Fibroblast of peridontal ligament (primary cell): ENCODE data around the gene IGSF3.
"Not testable (repeated sequence)": the region's sequence is repeated elsewhere in the genome, so short reads cannot be mapped to it uniquely, and the experiment has no call there.

ENCODE experiments used
- DNase-seq: peaks from one replicate; pipeline ENCODE4 v3.0.0-alpha.2; 2010; ENCODE audit errors: extremely low read depth

Gene IGSF3

DNA sequence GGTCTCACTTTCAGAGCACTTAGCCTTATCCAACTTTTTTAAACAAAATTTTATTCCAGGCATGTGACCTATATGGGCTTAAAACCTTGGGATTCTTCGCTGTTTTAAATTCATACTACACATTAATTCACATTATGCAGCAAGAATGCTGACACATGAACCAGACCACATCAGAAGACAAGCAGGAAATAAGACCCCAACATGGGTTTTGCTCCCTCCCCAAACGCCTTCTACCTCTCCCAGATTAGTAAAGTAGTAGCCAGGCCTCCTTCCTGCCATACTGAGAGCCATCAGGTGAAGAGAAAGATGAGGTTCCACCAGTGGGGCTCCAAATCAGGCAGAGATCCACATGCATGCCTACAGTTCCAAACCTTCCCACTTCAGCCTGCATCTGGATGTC, 3.7 kb downstream of the IGSF3 start:
- no peak for DNase-seq

DNA sequence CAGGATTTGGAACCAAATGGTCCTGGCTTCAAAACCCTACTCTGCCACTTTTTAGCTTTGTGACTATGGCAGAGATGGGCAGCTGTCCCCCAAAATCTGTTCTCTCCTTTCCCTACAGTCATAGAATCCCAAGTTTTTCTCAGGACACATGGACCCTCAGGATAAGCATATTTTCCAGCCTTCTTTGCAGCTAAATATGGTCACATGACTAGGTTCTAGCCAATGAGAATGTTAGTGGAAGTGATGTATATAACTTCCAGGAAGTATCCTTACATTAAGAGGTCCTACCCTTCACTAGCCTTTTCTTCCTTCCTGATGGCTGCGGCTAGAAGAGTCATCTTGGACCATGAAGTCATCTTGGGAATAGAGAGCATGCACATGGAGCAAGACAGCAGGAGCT, 5.9 kb downstream of the IGSF3 start:
- DNase-seq = no peak

GRCh38 chr1:116658645-116659044, 8.9 kb downstream of the IGSF3 start:
- not testable (repeated sequence) for DNase-seq

GRCh38 chr1:116657836-116658235, 9.7 kb downstream of the IGSF3 start:
- not testable (repeated sequence) for DNase-seq

DNA sequence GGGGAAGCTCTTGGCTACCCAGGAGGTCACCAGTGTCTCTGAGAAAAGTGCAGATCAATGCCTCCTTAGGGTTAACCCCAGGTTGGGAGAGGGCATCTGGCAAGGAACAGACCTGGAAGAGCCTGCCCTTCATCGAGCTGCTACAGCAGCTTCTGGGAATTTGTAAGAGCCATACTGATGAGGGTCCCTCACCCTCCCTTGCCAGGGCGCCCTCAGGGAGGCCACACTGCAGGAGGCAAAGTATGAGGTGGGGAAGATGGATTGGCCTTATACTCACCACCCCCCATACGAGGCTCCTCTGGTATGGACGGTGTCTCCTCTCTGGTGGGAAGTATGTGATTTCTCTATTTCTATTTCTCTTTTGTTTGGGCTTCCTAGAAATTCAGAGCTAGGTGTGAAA, 13.2 kb downstream of the IGSF3 start:
- no peak for DNase-seq

- not testable (repeated sequence) for DNase-seq
Measured at GRCh38 chr1:116652598-116652997, 14.9 kb downstream of the IGSF3 start.

DNA sequence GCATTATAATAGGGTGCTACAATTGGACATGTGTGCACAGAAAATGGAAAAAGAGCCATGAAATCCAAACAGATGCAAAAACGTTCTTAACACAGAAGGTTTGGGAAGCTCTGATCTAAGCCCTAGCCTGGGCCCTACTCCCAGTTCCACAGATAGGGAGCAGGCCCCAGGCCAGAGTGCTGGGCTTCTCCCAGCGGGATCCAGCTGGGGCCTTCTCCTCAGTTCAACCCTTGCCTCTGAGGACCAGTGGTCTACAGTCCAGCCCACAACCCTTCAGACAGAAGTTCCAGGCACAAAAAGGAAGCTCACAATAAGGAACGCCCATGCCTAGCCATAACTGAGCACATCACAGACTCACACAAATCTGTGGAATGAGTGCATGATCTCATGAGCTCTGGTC, 16.8 kb downstream of the IGSF3 start:
- DNase-seq = not testable (repeated sequence)

GRCh38 chr1:116649041-116649440, 18.5 kb downstream of the IGSF3 start:
- DNase-seq = not testable (repeated sequence)

DNA sequence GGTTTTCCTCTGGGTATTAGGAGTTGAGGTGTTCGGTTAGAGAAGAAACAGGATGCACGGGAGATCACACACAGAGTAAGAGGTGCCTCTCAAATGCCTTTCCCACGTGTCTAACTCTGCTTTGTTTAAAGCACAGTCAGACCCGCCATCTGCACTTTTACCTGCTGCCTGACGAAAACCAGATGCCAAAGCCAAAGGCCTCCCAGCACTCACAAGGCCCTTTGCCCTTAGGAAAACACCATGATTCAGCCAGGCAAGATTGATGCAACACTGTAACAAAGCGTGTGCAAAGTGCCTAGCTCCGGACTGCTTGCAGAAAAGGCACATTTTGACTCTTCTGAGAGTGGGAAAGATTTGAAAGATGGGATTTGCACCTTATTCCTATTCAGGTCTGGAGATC, 19.2 kb downstream of the IGSF3 start:
- not testable (repeated sequence) for DNase-seq

GRCh38 chr1:116647186-116647585, 20.3 kb downstream of the IGSF3 start:
- not testable (repeated sequence) for DNase-seq

- DNase-seq = not testable (repeated sequence)
Measured at GRCh38 chr1:116646673-116647170, 20.8 kb downstream of the IGSF3 start.

DNA sequence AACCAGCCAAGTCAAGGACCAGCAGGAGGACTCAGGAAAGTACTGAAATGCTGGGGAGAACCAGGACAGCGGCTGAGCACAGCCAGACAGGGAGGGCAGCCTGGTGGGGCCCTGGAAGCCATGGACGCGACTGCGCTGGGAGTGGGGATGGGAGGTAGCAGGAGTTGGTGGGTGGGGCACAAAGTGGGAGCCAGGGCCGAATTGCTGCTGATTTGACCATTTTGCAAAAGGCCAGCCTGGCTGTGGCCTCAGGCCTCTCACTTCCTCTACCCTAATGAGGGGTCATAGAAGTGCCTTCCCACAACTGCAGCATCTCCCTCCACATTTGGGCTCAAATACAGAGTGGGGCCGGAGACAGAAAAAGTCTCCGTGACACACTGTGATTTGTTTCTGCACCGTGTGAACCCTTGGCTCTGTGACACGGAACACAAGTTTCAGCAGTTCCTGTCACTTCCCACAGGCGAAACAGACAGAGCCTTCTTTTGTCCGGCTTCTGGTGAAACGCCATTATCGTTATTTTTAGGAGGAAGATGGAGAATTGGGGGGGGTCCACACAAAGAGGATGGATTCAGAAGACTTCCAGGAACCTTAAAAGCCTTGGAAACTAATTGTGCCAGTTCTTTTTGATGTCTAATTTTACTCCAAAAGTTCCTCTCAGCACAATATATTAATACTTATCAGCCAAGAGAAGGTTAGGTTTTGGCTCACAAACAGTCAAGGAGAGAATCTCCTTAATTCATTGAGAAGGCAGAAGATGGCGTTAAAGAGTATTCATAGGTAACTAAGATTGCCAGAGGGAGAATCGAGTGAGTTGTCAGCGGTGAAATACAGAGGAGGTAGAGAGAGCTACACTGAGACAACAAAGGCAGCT, 21.5 kb downstream of the IGSF3 start:
- DNase-seq = not testable (repeated sequence)

DNA sequence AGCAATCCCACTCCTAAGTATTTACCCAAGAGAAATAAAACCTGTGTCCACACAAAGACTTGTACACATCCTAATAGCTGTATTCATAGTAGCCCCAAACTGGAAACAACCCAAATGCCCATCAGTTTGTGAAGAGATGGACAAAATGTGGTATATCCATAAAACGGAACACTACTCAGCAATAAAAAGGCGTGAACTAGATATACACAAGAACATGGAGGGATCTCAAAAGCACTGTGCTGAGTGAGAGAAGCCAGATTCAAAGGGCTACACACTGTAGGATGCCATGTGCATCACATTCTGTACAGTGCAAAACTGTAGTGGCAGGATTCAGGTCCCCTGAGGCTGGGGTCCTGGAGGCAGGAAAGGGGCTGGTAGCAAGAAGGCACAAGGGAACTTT, 22.5 kb downstream of the IGSF3 start:
- DNase-seq = not testable (repeated sequence)

- not testable (repeated sequence) for DNase-seq
Measured at GRCh38 chr1:116644096-116644495, 23.4 kb downstream of the IGSF3 start.

DNA sequence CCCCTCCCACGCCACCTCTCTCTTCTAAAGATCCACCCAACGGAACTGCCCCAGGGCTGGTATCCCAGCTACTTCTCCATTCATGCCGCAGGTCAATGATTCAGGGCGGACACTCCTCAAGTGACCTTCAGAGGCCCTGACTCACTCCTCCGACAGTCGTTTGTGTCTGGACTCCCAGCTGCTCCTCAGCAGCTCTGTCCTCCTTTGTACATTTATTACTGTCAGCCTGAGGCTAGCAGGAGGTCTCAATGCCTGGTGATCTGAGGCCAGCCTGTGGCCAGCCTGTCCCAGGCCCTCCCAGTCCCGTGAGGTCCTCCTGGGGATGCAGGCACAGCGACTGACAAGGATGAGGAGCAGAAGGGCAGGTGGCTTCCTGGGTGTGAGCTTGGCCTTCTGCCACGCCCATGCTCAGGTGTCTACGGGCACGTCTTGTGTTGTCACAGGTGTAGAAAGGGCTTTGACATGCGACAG, 24.2 kb downstream of the IGSF3 start:
- DNase-seq = not testable (repeated sequence)

- DNase-seq = not testable (repeated sequence)
Measured at GRCh38 chr1:116642311-116643280, 24.9 kb downstream of the IGSF3 start.

DNA sequence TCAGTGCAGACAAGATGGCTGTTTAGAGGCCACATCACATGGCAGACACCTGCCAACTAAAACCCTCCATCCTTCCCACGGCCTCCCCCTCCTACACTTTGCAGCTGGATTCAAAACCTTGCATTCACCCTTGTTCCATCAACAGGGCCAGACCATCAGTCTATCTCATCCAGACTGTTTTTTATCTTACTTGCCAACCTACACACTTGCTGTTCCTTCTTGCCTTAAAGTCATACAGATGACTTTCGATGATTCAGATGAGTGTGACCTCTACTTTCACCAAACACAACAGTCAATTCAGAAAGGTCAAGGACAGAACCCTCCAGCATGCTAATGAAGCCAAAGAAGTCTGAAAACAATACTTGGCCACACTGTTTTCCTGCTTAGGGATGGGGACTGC, 29.9 kb downstream of the IGSF3 start:
- not testable (repeated sequence) for DNase-seq

- not testable (repeated sequence) for DNase-seq
Measured at GRCh38 chr1:116636584-116636983, 30.9 kb downstream of the IGSF3 start.

DNA sequence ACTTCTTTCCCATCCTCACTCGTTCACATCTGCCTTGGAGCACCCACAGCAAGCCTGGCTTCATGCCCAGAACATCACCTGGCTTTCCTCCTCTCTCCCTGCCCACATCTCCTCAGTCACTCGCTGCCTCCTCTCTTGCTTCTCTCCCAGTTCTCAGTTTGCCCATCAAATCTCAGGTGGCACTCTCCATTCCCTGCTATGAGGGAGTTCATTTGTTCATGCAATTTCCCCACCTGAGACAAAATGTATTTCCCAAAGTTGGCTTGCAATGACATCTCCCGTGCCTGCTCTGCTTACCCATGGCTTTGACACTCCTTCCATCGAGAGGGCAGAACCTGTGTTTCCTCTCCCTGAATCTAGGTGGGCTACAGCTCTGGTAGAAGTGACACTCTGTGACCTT, 33.1 kb downstream of the IGSF3 start:
- DNase-seq = not testable (repeated sequence)

DNA sequence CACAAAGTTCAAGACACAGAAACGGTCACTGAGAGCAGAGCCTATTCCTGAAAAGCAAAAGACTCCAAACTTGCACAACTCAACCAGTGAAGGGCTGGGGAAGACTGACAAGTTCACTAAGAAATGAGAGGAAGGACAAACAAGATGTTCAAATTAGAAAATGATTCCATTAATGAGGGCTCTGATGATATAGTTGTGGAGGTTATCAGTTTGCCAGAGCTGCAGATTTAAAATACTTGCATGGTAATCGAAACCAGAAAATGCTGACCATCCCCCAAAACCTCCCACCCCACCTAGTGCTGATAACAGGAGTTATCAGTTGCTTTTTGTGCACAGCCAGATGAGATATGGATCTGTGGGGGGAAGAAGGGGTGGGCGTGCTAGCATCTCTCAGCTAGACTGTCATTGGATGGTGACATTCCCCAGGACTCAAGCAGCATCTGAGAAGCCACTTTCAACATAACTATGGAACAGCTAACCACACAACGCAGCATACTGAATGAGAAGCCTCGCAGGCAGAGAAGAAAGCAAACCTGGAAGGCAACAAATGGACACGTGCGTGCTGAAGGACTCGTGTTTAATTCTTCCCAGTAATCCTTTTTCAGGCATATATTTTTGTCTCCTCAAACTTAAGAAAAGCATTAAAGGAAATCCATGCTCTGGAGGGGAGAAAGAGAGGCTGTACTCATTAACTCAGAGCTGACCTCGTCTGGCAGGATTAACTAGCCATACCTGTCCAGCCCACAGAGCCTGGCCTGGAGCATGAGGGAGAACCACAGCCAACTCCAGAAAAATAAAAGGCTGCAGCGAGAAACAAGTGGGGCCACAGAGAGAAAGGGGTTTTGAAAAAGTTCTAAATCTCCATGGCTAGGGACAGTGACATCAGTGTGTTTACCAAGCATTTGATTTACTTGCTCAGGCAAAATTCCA, 35.3 kb downstream of the IGSF3 start:
- not testable (repeated sequence) for DNase-seq

DNA sequence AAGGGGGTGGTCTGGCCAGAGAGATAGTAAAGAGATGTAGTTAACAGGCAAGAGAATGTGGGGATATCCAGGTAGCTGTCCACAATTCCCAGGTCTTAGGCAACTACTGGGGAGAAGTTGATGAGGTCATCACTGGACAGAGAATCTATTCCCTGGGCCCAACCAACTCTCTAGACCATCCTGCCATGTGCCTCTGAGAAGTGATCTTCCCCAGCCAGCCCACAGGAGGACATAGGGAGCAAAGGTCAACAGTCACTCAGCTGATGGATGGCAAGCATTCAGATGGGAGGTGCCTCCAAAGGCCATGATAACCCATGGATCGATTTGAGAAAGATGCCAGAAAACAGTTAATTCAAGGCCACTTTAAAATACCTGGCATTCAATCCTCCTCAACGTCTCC, 36.0 kb downstream of the IGSF3 start:
- not testable (repeated sequence) for DNase-seq
